NCI-H1436 (cell line): ENCODE data around the gene NACA2.
"Not testable (repeated sequence)": the region's sequence is repeated elsewhere in the genome, so short reads cannot be mapped to it uniquely, and the experiment has no call there.

ENCODE experiments used
- DNase-seq: peaks from one replicate; lab custom pipeline; 2025; lab: John Stamatoyannopoulos, UW

Gene NACA2

GRCh38 chr17:61575983-61576382 lies 15.0 kb downstream of the NACA2 start:
- DNase-seq: no peak

DNA sequence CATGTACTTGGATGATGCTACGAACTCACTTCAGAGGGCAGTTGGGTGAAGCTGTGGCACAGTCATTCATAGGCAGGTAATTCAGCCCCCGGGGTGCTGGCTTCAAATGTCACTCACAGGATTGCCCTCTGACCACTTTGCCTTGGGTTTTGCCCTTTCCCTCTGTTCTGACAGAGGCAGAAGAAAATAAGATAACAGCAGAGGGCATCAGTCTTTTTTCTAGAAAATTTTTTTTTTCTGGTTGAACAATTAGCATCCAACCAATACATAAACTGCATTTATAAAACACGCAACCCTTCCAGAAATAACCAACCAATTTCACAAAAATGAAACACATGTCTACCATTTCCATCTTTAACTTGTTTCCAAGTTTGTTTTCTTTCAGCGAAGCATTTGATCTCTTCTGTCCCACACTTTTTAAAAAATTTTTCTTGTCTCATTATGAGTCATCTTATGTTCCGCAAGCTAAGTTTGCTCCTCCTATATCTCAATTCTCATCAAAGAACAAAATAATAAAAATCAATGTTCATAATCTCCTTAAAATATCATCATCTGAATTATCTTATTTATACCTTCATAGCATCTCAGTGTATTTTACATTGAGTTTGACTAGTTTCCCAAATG lies 15.6 kb downstream of the NACA2 start:
- no peak for DNase-seq

DNA sequence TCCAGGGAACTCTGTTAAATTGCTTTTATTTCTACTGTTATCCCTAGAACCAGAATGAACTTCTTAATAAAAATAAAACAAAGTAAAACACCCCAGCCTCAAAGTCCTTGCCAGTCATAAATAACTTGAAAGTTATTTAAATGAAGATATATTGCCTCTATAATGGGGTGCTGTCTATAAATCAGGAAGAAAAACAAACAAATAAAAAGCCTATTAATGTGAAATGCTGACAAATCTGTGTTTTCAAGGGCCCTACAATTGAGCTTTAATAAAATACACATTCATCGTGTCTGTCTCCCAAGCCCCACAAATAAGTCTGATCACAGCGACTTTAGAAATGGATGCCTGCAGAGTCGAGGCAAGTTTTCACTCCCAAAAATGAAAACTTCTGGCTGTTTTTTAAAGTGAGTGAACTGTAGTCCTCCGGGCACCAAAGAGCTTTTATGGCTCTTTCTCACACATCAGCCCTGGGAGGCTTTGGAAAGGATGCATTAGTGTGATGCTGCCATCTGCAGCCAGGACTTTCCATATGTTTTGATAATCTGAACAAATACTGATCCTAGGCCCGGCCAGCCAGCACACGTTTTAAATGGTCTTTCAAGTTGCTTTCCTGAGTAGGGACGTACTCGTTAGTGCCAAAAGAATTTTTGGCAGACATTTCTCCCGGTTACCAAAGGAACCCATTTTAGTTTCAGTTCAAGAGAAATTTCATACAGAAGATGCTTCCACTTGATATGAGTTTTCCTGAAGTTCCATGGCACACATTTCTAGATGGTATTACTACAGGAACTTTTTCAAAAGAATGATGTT lies 16.3 kb downstream of the NACA2 start:
- peak; percentile 20 for DNase-seq

DNA sequence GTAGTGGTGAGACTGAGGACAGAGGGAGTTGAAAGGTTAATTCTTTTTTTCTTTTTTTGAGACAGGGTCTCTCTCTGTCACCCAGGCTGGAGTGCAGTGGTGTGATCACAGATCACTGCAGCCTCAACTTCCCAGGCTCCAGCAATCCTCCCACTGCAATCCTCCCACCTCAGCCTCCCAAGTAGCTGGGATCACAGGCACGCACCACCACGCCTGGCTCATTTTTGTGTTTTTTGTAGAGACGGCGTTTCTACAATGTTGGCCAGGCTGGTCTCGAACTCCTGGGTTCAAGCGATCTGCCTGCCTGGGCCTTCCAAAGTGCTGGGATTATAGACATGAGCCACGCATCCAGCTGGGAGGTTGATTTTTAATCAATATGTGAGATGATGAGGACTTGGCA lies 18.5 kb downstream of the NACA2 start:
- DNase-seq: not testable (repeated sequence)

GRCh38 chr17:61571624-61572023 lies 19.4 kb downstream of the NACA2 start:
- no peak for DNase-seq

- DNase-seq: no peak
These were observed 20.9 kb downstream of the NACA2 start for GRCh38 chr17:61570118-61570517.

DNA sequence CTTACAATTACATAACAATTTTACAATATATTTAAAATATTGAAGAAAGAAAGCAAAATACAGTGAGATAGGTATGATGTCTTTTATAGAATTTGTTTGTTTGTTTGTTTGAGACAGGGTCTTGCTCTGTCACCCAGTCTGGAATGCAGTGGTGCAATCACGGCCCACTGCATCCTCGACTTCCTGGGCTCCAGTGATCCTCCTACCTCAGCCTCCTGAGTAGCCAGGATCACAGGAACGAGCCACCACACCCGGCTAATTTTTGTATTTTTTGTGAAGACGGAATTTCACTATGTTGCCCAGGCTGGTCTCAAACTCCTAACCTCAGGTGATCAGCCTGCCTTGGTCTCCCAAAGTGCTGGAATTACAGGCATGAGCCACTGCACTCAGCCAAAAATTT lies 21.5 kb downstream of the NACA2 start:
- not testable (repeated sequence) for DNase-seq

DNA sequence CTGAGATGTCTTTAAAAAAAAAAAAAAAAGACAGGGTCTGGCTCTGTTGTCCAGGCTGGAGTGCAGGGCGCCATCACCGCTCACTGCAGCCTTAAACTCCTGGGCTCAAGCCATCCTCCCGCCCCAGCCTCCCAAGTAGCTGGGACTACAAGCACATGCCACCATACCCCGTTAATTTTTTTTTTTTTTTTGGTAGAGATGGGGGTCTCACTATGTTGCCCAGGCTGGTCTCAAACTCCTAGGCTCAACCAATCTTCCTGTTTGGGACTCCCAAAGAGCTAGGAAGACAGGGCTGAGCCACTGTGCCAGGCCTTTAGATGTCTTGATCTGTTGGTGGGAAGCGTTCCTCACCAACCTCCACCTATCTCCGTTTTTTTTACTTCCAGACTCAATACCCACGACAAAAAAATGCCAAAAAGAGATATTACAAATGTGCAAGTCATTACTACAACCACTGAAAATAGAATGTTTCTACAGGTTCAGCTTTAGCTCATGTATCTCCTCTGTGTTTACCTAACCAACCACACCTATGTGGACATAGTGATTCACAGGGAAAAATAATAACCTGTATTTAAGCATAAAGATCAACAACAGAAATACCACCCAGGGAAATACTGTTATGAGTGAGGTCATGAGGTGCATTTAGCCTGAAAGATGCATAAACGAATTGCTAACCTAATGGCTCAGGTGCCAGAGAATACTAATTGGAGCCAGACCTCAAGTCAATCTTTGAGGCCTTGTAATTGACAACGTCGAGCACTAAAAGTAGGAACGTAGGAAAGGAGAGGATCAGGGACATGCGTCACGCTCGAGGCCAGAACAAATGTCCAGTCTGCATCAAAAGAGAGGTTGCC lies 22.6 kb downstream of the NACA2 start:
- DNase-seq: peak; percentile 12

DNA sequence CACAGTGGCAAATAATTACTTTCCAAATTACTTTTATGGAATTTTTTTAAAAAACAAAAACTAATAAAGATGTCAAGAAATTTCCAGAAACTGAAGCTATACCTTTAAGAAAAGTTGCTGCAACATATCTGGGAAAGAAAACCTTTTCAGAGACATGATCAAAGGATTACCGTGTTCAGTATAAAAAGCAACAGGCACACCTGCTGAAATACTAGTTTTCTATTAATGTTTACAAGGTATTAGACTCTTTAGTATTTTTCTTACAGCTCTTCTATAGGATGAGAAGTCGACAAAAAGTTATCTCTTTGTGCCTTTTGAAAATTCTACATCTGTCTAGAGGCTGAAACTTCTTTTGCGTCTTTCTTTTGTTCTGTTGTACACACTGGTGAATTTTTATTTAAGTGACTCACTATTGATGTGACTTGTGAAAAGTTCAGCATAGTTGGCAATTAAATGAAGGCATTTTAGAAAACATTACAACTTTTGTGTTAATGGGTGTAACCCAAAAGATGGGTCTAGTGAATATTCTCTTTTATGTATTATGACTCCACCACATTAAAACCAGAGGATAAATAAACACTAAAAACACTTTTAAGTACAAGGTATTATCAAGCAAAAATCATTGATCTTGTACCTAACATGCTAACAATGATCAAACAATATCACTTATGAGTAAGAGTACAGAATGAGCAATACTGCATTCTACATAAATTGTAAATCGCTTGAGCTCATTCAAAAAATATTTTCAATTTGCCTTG lies 23.8 kb downstream of the NACA2 start:
- DNase-seq: no peak

DNA sequence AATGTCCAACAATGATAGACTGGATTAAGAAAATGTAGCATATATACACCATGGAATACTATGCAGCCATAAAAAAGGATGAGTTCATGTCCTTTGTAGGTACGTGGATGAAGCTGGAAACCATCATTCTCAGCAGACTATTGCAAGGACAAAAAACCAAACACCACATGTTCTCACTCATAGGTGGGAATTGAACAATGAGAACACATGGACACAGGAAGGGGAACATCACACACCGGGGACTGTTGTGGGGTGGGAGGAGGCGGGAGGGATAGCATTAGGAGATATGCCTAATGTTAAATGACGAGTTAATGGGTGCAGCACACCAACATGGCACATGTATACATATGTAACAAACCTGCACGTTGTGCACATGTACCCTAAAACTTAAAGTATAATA lies 24.6 kb downstream of the NACA2 start:
- DNase-seq: not testable (repeated sequence)

DNA sequence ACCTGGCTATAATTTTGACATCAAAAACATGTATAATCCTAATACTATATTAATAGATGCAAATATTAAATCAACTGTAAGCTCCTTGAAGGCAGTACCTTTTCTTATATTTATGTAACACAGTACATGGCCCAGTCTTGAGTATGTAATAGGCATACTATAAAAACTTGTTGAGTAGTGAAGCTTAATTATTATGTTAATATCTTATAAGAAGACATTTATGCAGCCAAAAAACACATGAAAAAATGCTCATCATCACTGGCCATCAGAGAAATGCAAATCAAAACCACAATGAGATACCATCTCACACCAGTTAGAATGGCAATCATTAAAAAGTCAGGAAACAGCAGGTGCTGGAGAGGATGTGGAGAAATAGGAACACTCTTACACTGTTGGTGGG lies 25.2 kb downstream of the NACA2 start:
- not testable (repeated sequence) for DNase-seq

GRCh38 chr17:61565213-61565612 lies 25.8 kb downstream of the NACA2 start:
- DNase-seq: no peak

DNA sequence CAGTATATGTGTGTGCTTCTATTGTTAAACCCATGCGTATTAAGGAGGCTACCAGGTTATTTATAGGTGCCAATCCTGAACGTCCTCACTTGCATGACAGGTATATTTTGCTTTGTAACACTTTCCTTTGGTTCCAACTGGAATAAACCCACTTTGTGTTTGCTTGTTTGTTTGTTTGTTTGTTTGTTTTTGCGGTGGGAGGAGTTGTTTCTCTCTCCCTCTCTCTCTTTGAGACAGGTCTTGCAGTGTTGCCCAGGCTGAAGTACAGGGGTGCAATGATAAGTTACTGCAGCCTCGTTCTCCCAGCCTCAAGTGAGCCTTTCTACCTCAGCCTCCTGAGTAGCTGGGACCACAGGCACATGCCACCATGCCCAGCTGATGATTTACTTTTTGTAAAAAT lies 28.7 kb downstream of the NACA2 start:
- no peak for DNase-seq

- no peak for DNase-seq
These were observed 29.7 kb downstream of the NACA2 start for GRCh38 chr17:61561354-61561753.

DNA sequence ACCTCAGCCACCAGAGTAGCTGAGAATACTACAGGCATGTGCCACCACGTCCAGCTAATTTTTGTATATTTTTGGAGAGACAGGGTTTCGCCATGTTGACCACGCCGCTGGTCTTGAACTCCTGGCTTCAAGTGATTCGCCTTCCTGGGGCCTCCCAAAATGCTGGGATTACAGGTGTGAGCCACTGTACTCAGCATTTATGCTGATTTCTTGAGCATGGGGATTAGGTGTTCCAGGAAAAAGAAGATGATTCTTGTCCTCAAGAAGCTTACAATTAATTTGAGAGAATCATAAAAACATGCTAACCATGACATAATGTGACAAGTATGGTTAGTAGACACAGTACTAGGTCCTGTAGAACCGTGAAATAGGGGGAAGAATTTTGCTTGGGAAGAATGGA lies 30.9 kb downstream of the NACA2 start:
- no peak for DNase-seq

DNA sequence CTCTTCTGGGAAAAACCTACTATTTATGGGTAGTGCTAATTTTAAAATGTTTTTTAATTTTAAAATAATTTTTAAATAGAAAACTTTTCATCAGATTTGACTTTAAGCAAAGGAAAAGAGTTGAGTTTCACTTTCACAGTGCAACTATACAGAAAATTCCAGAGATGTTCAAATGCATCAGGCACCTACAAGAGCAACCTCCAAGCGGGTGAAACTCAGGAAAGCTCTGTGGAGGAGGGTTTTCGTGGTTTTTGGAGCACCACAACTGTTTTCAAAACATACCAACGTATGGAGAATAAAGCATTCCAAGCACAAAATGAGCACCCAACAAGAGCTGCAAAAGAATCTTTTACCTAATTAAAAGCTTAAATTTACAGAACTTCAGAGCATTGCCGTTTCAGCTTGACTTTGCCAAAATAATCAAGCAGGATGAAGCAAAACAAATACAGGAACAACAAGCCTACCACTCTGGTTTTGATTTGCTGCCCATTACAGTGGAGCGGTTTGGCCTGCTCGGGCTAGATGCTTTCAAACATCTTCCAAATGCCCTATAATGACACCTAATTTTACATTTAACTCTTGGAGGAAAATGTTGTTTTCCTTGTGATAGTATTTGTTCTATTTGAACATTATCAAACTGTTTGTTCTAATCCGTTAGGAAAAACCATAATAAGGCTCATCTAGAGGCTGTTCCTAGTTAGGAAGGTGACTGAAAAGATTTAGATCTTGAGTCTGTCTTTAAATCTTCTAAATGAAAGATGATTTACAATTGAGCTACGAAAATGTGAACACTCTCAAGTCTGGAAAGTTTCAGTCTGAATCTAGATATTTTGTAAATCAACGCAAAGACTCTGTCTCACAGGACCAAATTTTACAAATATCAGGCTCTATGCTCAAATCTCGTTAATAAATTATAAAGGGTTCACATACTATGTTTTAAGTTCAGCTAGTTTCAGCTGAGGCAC lies 34.5 kb downstream of the NACA2 start:
- DNase-seq: no peak

- no peak for DNase-seq
These were observed 35.9 kb downstream of the NACA2 start for GRCh38 chr17:61555127-61555566.

GRCh38 chr17:61554209-61554608 lies 36.8 kb downstream of the NACA2 start:
- no peak for DNase-seq

DNA sequence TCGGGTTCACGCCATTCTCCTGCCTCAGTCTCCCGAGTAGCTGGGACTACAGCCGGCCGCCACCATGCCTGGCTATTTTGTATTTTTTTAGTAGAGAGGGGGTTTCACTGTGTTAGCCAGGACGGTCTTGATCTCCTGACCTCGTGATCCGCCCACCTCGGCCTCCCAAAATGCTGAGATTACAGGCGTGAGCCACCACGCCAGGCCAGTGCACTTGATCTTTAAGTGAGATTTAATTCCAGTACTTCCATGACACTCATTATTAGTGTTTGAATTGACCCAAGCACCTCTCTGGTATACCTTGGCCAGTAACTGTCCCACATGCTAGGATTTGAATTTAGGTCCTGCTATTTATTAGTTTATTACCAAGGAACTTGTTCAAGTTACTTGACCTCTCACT lies 38.5 kb downstream of the NACA2 start:
- not testable (repeated sequence) for DNase-seq

GRCh38 chr17:61551255-61551742 lies 39.7 kb downstream of the NACA2 start:
- peak; percentile 43 for DNase-seq

GRCh38 chr17:61547113-61547512 lies 43.9 kb downstream of the NACA2 start:
- DNase-seq: no peak
